Measurements from ENCODE around the gene HIVEP3.

DNA sequence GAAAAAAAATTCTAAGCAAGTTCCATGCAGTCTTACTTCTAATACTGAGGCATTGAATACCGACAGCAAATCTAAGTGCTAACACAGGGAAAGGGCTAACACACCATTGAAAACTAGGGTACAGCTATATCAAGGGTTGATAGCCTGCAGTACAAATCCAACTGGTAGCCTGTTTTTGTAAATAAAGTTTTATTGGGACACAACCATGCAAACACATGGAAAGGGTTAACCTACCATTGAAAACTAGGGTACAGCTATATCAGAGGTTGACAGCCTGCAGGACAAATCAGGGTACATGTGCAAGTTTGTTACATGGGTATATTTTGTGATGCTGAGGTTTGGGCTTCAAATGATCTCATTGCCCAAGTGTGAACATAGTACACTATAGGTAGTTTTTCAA is 212.9 kb downstream of the HIVEP3 start:
- TF ChIP-seq EZH2phosphoT487 (IDR thresholded peaks at IDR 0.05; ENCODE audit: low read depth, severe bottlenecking, unreplicated experiment), result no peak
- TF ChIP-seq, protein P1, sequence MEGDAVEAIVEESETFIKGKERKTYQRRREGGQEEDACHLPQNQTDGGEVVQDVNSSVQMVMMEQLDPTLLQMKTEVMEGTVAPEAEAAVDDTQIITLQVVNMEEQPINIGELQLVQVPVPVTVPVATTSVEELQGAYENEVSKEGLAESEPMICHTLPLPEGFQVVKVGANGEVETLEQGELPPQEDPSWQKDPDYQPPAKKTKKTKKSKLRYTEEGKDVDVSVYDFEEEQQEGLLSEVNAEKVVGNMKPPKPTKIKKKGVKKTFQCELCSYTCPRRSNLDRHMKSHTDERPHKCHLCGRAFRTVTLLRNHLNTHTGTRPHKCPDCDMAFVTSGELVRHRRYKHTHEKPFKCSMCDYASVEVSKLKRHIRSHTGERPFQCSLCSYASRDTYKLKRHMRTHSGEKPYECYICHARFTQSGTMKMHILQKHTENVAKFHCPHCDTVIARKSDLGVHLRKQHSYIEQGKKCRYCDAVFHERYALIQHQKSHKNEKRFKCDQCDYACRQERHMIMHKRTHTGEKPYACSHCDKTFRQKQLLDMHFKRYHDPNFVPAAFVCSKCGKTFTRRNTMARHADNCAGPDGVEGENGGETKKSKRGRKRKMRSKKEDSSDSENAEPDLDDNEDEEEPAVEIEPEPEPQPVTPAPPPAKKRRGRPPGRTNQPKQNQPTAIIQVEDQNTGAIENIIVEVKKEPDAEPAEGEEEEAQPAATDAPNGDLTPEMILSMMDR (IDR thresholded peaks at IDR 0.05; ENCODE audit: poor library complexity), result no peak
- TF ChIP-seq EZH2 (IDR thresholded peaks at IDR 0.05; ENCODE audit: borderline replicate concordance), result no peak
